H1 (cell line): Measurements from ENCODE around the gene KRT81. TPM values are rescaled to one million over a fixed set of nuclear protein-coding genes. Genes with fewer than 3 reads are reported as not detected.

Experiments
- ATF2 ChIP-seq: IDR thresholded peaks from 2 replicates; pipeline ENCODE4 v1.6.1; 2012; ENCODE audit warnings: low read length, inconsistent platforms
- ATF3 ChIP-seq: IDR thresholded peaks from 2 replicates; pipeline ENCODE4 v1.6.1; 2011; ENCODE audit warnings: low read depth, mild to moderate bottlenecking, low read length; ENCODE audit not compliant: insufficient read depth
- CBX8 ChIP-seq: fragments of 300-800, 300-1000 bp; sonication (generic); IDR thresholded peaks from 2 replicates; pipeline ENCODE4 v1.7.1; 2016; ENCODE audit warnings: low read depth, low read length, borderline replicate concordance
- FOSL1 ChIP-seq: IDR thresholded peaks from 2 replicates; pipeline ENCODE4 v1.6.1; 2011; ENCODE audit warnings: mild to moderate bottlenecking, low read depth, low read length, moderate library complexity; ENCODE audit not compliant: insufficient read depth
- GABPA ChIP-seq: IDR thresholded peaks from 2 replicates; pipeline ENCODE4 v1.6.1; 2011; ENCODE audit warnings: mild to moderate bottlenecking, low read length, moderate library complexity, borderline replicate concordance; ENCODE audit not compliant: insufficient read depth
- HDAC2 ChIP-seq, 2 experiments: fragments of 300-600 bp in 1 of 2; sonication (generic) in 1 of 2; IDR thresholded peaks; 2 replicates each; pipeline ENCODE4 v1.6.1; 2011 to 2012; ENCODE audit warnings: low read depth in 2 of 2, low read length in 2 of 2, mild to moderate bottlenecking in 2 of 2, moderate library complexity in 2 of 2, borderline replicate concordance in 1 of 2, inconsistent platforms in 1 of 2
- HDAC6 ChIP-seq: IDR thresholded peaks from one replicate; pipeline ENCODE4 v1.7.1; 2012; ENCODE audit warnings: low read depth, mild to moderate bottlenecking, inconsistent platforms, low read length, moderate library complexity
- JUN ChIP-seq: IDR thresholded peaks from 2 replicates; pipeline ENCODE4 v1.6.1; 2011; ENCODE audit warnings: low read depth, mild to moderate bottlenecking, improper control_type of control experiment, low read length
- JUND ChIP-seq: IDR thresholded peaks from 2 replicates; pipeline ENCODE4 v1.6.1; 2011; ENCODE audit warnings: mild to moderate bottlenecking, improper control_type of control experiment, low read length
- KDM4A ChIP-seq: IDR thresholded peaks from one replicate; pipeline ENCODE4 v1.7.1; 2012; ENCODE audit warnings: low read depth, mild to moderate bottlenecking, moderate library complexity, low read length, inconsistent platforms; ENCODE audit not compliant: severe bottlenecking
- MAX ChIP-seq: IDR thresholded peaks from 2 replicates; pipeline ENCODE4 v1.6.1; 2012; ENCODE audit warnings: inconsistent platforms
- PHF8 ChIP-seq: fragments of 200-600 bp; sonication (generic); conservative IDR thresholded peaks from 2 replicates; pipeline ENCODE4 v1.7.1; 2012; ENCODE audit warnings: low read depth, mild to moderate bottlenecking, inconsistent platforms, low read length, moderate library complexity
- RXRA ChIP-seq: IDR thresholded peaks from 2 replicates; pipeline ENCODE4 v1.6.1; 2011; ENCODE audit warnings: low read depth, mild to moderate bottlenecking, low read length, moderate library complexity; ENCODE audit not compliant: insufficient read depth
- SIN3A ChIP-seq, 2 experiments: IDR thresholded peaks in 1 of 2; conservative IDR thresholded peaks in 1 of 2; 2 replicates each; pipeline ENCODE4 v1.6.1; 2011 to 2012; ENCODE audit warnings: low read length in 2 of 2, improper control_type of control experiment in 1 of 2, low read depth in 1 of 2, mild to moderate bottlenecking in 1 of 2
- SIRT6 ChIP-seq: IDR thresholded peaks from one replicate; pipeline ENCODE4 v1.7.1; 2012; ENCODE audit warnings: low read length, inconsistent platforms
- SP1 ChIP-seq: IDR thresholded peaks from 2 replicates; pipeline ENCODE4 v1.6.1; 2011; ENCODE audit warnings: low read depth, low read length
- SP2 ChIP-seq: IDR thresholded peaks from 2 replicates; pipeline ENCODE4 v1.6.1; 2012; ENCODE audit warnings: mild to moderate bottlenecking, low read length, inconsistent platforms
- SRF ChIP-seq: IDR thresholded peaks from 2 replicates; pipeline ENCODE4 v1.6.1; 2011; ENCODE audit warnings: mild to moderate bottlenecking, low read depth, low read length, moderate library complexity
- TAF1 ChIP-seq: IDR thresholded peaks from 2 replicates; pipeline ENCODE4 v1.6.1; 2011; ENCODE audit warnings: mild to moderate bottlenecking, low read depth, low read length
- TBP ChIP-seq: IDR thresholded peaks from 2 replicates; pipeline ENCODE4 v1.6.1; 2011; ENCODE audit warnings: low read depth, low read length, improper control_type of control experiment
- polyA plus RNA-seq, 7 experiments: library from polyadenylated mRNA; depleted of rRNA in 3 of 7; stranded (reverse) in 5 of 7; unstranded in 2 of 7; fragments of >200 nt in 5 of 7; fragments of 200-250 nt in 2 of 7; gene quantifications; 1 replicate in 5 of 7; 2 replicates in 1 of 7; 4 replicates in 1 of 7; pipeline versions ENCODE4 v1.2.1 to v1.2.3, GENCODE V29; 2011 to 2013; ENCODE audit warnings: missing spikeins in 2 of 7, mixed read lengths in 2 of 7
- total RNA-seq: library from RNA; stranded (reverse); fragmentation: NEBNext Ultra II Directional; extraction: Animal tissue kit (Norgen Biotek cat#: 25700); gene quantifications from 2 replicates; pipeline ENCODE4 v1.2.1, GENCODE V29; 2021

Gene KRT81
- total and polyA plus RNA-seq, 2 of the 8 experiments (the other 6 are each of a cell fraction or from before 2014, with no cell fraction given), result not detected

GRCh38 chr12:52307836-52308805, 16.8 kb upstream of the KRT81 start (continued):
- TF ChIP-seq MAX, result peak; percentile 8; the same call in 1 of the 2 replicates
- TF ChIP-seq SRF, result no peak
- TF ChIP-seq HDAC6, result no peak
- no peak for TF ChIP-seq RXRA
- no peak for TF ChIP-seq SIRT6
- no peak for TF ChIP-seq JUND
- no peak for TF ChIP-seq TAF1
- peak; percentile 61; the same call in 1 of the 2 replicates for TF ChIP-seq GABPA
- TF ChIP-seq TBP, result peak; percentile 25; the same call in 1 of the 2 replicates
- TF ChIP-seq KDM4A, result peak; percentile 74
- no peak for TF ChIP-seq JUN
- no peak for TF ChIP-seq ATF3
- TF ChIP-seq SIN3A (conservative IDR thresholded peaks at IDR 0.05 in 1 of 2, IDR thresholded peaks at IDR 0.05 in 1 of 2; ENCODE audit: low read depth in 1 of 2, low read length in 2 of 2), result 0 out of 4 replicates have a peak, but pooled peaks of 1 of the 2 experiments have one; percentile 21
- TF ChIP-seq HDAC2 (IDR thresholded peaks at IDR 0.05; ENCODE audit: borderline replicate concordance in 1 of 2, low read depth in 2 of 2, low read length in 2 of 2), result no peak
- no peak for TF ChIP-seq PHF8
- TF ChIP-seq CBX8, result no peak
- no peak for TF ChIP-seq FOSL1
- no peak for TF ChIP-seq SP2
- TF ChIP-seq SP1, result no peak
- no peak for TF ChIP-seq ATF2
